ENCODE data around the gene ZCWPW1.
A peak's percentile ranks its signal among the peaks of the same experiment; 100 is the strongest.

ZCWPW1 gene, protein sequence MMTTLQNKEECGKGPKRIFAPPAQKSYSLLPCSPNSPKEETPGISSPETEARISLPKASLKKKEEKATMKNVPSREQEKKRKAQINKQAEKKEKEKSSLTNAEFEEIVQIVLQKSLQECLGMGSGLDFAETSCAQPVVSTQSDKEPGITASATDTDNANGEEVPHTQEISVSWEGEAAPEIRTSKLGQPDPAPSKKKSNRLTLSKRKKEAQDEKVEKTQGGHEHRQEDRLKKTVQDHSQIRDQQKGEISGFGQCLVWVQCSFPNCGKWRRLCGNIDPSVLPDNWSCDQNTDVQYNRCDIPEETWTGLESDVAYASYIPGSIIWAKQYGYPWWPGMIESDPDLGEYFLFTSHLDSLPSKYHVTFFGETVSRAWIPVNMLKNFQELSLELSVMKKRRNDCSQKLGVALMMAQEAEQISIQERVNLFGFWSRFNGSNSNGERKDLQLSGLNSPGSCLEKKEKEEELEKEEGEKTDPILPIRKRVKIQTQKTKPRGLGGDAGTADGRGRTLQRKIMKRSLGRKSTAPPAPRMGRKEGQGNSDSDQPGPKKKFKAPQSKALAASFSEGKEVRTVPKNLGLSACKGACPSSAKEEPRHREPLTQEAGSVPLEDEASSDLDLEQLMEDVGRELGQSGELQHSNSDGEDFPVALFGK

GRCh38 chr7:100428199-100428966, at the start of gene ZCWPW1:
ZCWPW1 (minus strand) TSS chr7:100428703; CDS start chr7:100420649, 8,054 bp downstream.
- peak; percentile 93 for DNase-seq

GRCh38 chr7:100477871-100478267, 49.4 kb upstream of the ZCWPW1 start:
- no peak for DNase-seq

- DNase-seq = no peak
Measured at GRCh38 chr7:100476903-100477870, 48.7 kb upstream of the ZCWPW1 start.

- DNase-seq = no peak
Measured at GRCh38 chr7:100476101-100476780, 47.7 kb upstream of the ZCWPW1 start.

DNA sequence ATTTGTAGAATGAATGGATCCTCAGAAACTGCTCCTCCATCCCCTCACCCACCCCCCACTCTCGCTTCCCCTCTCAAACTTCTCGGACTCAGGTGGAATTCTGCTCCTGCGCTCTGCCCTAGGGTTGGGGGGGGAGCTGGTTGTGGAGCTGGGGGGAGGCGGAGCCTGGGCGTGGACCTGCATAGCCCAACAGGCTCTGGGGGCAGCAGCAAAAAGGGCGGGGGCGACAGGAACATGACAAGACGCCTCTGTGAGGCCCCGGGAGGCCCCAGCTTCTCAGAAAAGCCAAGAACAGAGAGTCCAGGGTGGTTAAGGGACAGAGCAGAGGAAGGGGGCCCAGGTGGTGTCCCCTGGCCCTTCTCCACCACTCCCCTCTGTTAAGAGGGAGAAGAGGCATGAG, 47.0 kb upstream of the ZCWPW1 start:
- no peak for DNase-seq

GRCh38 chr7:100472854-100473499, 44.5 kb upstream of the ZCWPW1 start:
- peak; percentile 34 for DNase-seq

DNA sequence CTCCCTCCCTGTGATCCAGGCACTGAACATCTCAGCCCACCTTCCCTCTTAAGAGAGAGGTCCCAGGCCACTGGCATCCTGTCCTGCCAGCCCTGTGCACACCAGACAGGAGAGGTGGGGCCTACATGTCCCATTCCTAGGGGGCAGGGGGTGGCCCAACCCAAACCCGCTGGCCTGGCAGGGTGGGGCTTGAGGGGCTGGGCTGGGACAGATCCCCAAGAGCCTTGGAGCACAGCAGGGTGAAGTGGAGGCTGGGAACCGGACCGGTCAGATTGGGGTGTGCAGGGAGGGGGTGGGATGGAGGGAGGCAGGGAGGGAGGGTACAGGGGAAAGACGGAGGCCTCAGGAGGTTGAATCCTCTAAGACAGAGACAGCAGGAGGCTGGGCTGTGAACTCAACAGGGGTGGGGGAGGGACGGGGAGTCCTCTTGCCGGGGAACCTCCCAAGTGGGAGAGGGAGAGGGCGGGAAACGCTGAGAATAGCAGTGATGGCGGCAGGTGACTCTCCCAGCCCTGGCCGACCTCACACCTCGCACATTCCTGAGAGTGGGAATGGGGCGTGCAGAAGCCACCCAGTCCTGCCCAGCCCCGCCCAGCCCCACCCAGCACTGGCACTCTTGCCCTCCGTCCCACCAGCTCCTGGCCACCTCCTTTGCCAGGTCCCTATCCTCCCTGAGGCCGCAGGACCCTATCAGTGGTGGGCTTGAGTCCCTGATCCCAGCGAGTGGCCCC, 43.8 kb upstream of the ZCWPW1 start:
- DNase-seq = no peak

DNA sequence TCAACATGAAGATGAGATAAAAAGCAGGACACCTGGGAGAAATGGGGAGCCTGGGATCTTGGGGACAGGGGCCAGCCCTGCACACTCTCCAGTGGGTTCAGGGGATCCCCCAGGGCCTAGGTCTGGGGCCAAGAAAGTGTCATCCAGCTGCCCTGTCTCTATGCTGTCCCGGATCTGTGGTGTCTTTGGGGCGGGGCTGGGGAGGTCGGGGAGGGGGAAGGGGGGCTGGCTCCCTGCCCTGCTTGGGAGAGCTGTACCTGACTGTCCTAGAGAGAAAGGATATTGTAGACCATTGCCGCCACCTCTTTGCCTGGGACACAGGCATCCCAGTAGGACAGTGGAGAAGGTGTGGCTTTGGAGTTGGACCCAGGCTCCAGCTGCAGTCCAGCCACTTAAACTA, 42.5 kb upstream of the ZCWPW1 start:
- no peak for DNase-seq

GRCh38 chr7:100469227-100470044, 40.9 kb upstream of the ZCWPW1 start:
- DNase-seq = peak; percentile 67

GRCh38 chr7:100467638-100468373, 39.3 kb upstream of the ZCWPW1 start:
- no peak for DNase-seq

- DNase-seq = no peak
Measured at GRCh38 chr7:100466653-100467605, 38.4 kb upstream of the ZCWPW1 start.

GRCh38 chr7:100465702-100466311, 37.3 kb upstream of the ZCWPW1 start:
- DNase-seq = peak; percentile 47

GRCh38 chr7:100465299-100465698, 36.8 kb upstream of the ZCWPW1 start:
- no peak for DNase-seq

DNA sequence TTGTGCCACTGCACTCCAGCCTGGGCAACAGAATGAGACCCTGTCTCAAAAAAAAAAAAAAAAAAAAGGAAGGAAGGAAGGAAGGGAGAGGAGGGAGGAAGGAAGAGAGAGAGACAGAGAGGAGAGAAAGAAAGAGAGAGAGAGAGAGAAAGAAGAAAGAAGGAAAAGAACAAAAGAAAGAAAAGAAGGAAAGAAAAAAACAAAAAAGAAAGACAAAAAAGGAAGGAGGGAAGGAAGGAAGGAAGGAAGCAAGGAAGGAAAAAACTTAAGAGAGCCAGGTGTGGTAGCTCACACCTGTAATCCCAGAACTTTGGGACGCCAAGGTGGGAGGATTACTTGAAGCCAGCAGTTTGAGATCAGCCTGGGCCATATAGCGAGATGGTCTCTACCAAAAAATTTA, 36.3 kb upstream of the ZCWPW1 start:
- DNase-seq = no peak

GRCh38 chr7:100464210-100464660, 35.7 kb upstream of the ZCWPW1 start, which contains the start of gene SPACDR:
SPACDR (minus strand) TSS chr7:100464260; CDS start chr7:100464025, 235 bp downstream.
- no peak for DNase-seq

- no peak for DNase-seq
Measured at GRCh38 chr7:100457033-100457432, 28.5 kb upstream of the ZCWPW1 start.

- DNase-seq = no peak
Measured at GRCh38 chr7:100456562-100456961, 28.1 kb upstream of the ZCWPW1 start.
